Left cardiac atrium (tissue), 4 donors: ENCODE measurements around the gene UBC. TPM values are rescaled to one million over a fixed set of nuclear protein-coding genes. Genes with fewer than 3 reads are reported as not detected.
"Not testable (repeated sequence)": the region's sequence is repeated elsewhere in the genome, so short reads cannot be mapped to it uniquely, and the experiment has no call there.

Experiments used
- ATAC-seq, 2 donors: fragments of 200-7000 bp; cut with Tn5 transposase; one replicate each; pipeline ENCODE4 v1.9.1; 2020; ENCODE audit warnings: mild to moderate bottlenecking in 2 of 2, moderate library complexity in 2 of 2
- DNase-seq: peaks from one replicate; pipeline ENCODE4 v3.0.0-alpha.2; 2020
- intact Hi-C, 2 donors: fragments of 100-400 bp; cut with DNase I; formaldehyde crosslinking; loops; one replicate each; pipeline versions ENCODE4 v1.14.1 to v1.15.1; 2022 to 2023
- total RNA-seq, 2 donors: library from RNA; stranded (reverse); fragmentation: NEBNext Ultra II Directional; extraction: Animal tissue kit (Norgen Biotek cat#: 25700); gene quantifications; one replicate each; pipeline ENCODE4 v1.2.1, GENCODE V29; 2021
- donor health status: DM: no; HTN: yes; CAD: no.
- donor health status: DM: no; HTN: yes; CAD: no; lungs with severe emphysema.
- donor health status: DM: yes; HTN: yes; CAD: no.
- donor health status: Dilated cardiomyopathy.

The UBC gene
- total RNA-seq, 2 donors from 2014 or later: 977 to 1,049 TPM

DNA sequence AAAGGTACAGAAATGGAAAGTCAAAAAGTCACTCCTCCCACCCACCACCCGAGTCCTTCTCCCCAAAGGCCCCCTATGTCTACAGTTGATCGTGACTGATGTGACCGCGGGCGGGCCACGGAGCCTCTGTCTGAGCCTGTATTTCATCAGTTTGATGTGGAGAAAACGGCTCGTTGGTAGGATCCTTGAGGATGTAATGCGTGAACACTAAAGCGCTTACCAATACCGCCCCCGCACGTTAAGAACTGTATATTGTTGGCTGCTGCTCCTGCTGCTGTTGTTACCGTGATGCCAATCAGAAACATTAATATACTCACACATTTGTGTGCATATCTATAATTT, 24.6 kb upstream of the UBC start:
- intact Hi-C loops: loop anchor here in 1 of 2 donors (2.0 kb wide), 1 partner anchor 28 kb away; no protein-coding TSS in a partner anchor
- DNase-seq (peak; percentile 62), ATAC-seq (peak; percentile 35 to 41)

DNA sequence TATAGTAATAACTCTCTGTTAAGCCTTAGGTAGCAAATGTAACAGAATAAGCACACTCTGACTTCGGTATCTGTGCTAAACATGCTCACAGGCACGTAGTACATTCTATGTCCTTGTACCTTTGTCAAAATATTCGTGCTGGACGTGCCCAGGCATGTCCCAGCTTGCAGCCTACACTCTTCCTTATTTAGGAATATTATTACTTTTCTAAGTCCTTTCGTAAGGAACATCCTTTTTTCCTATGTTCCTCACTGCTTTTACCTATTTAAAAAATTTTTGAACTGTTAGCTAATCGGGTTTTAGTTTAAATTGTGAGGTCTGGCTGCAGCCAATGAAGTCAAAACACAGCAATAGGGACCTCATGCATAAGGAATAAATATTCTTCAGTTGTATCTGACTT, 24.1 kb upstream of the UBC start:
- intact Hi-C loops: loop anchor here in 1 of 2 donors (2.0 kb wide), 1 partner anchor 28 kb away; no protein-coding TSS in a partner anchor
- DNase-seq: no peak
- ATAC-seq: no peak

DNA sequence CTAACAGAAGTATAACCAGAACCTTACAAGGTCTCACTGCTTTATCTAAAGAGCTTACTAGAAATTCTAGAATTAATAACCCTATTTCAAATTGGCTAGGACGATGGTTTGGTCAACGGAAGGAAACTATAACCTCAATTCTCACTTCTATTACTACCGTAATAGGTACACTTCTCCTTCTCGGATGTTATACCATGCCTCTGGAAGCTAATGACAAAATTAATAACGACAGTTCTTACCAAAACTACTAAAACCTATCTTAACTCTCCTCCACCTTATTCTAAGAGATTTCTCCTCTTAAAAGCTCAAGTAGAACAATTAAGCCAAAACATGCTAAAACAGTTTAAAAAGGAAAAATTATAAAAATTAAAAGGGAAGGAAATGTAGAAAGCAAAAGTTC, 23.7 kb upstream of the UBC start:
- intact Hi-C loops: loop anchor here in 1 of 2 donors (2.0 kb wide), 1 partner anchor 27 kb away; no protein-coding TSS in a partner anchor
- DNase-seq: no peak
- no peak for ATAC-seq

DNA sequence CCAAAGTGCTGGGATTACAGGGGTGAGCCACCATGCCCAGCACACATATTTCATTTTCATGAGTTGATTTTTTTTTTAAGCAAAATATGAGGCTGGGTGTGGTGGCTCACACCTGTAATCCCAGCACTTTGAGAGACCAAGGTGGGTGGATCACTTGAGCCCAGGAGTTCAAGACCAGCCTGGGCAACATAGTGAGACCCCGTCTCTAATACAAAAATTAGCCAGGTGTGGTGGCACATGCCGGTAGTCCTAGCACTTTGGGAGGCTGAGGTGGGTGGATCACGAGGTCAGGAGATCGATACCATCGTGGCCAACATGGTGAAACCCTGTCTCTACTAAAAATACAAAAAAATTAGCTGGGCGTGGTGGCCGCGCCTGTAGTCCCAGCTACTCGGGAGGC, 17.1 kb upstream of the UBC start:
- DNase-seq, ATAC-seq, intact Hi-C loops: not testable (repeated sequence)

DNA sequence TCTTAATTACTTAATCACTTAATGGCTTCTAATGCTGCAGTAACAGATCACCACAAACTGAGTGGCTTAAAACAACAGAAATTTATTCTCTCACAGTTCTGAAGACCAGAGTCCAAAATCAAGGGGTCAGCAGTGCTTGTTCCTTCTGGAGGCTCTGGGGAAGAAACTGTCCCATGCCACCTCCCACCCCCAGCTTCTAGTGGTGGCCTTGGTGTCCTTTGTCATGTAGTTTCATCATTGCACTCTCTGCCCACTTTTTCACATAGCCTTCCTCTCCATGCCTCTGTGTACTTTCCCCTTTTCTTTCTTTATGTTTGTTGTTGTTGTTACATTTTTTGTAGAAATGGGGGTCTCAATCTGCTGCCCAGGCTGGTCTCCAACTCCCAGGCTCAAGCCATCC, 16.1 kb upstream of the UBC start:
- intact Hi-C loops: no loop called here
- ATAC-seq (no peak), DNase-seq (peak; percentile 1)

DNA sequence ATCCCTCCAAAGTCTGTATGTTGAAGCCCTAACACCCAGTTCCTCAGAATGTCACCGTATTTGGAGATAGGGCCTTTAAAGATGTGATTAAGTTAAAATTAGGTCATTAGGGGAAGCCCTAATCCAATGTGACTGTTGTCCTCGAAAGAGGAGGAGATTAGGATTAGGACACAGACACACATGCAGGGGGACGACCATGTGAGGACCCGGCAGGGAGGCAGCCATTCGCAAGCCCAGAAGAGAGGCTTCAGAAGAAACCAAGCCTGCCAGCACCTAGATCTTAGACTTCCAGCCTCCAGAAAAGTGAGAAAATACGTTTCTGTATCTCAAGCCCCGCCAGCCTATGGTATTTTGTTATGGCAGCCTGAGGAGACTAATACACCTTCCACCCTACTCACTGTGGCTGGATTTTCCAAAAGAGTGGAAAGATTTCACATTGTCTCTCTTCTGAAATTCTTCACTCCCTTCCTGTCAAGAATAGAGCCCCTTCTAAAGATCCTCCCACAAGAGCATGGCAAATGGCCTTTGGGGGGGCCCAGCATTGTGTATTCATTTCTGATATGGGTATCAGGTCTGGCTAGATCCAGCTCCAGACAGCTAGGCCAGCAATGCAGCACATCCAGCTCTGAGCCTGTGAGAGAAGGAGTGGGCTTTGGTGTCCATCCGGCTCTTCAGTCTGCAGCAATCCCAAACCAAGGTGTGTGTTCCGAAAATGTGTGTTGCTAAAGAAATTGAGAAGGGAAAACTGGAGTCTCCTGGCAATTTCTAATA, 15.4 kb upstream of the UBC start:
- ATAC-seq (no peak), DNase-seq (peak; percentile 10)
- intact Hi-C loops: no loop called here

DNA sequence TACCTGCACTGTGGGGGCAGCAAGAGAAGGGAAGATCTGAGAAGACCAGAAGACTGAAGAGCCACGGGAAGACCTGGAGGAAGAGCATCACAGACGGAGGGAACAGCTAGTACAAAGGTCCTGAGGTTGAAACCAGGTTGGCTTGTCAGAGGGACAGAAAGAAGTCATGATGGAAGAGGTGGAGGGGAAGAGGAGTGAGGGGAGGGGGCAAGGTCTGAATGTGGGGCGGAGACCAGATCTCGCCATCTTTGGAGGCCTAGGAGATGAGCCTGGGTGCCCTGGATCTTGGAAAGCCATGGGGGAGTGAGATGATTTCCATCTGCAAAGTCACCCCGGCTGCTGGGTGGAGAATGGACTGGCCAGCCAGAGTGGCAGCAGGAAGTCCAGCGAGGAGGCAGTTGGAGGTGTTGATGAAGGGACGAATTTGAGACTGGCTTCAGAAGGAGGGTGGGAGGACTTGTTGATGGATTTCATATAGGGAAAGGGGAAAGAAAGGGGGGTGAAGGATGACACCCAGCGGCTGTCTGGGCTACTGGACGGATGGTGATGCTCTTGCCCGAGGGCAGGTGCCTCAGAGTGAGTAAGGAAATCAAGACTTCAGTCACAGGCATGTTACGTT, 14.6 kb upstream of the UBC start:
- intact Hi-C loops: no loop called here
- ATAC-seq: no peak
- peak; percentile 13 for DNase-seq

DNA sequence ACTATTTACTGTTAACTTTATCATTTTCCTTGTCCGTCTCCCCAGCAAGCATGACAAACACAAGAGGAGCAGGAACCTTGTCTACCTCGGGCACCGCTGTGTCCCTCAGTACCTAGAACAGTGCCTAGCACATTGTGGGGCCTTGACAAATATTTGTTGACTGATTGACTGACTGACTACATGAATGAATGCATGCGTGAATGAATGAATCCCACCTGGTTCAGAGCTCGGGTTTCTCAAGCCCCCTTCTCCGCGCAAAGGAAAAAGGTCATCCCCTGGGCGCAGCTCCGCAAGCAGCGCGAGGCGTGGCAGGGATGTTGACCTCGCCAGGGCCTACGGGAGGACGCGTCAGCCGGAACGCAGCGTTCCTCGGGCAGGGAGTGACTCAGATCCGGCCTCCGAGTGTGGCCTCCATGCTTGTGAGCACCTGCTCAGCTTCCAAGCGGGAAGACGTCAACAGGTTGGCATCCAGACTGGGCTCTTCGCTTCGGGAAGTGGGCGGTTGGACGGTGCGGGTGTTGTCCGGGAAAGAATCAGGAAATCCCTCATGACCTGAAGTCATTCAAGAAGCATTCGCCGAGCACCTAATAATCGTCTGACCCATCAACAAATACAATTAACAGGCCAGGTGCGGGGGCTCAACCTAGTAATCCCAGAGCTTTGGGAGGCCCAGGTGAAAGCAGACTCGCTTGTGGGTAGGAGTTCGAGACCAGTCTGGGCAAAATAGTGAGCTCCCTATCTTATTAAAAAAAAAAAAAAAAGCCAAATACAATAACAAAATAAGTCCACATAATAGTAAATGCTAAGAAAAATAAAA, 13.9 kb upstream of the UBC start:
- DNase-seq (peak; percentile 87), ATAC-seq (peak; percentile 62 to 83)
- intact Hi-C loops: no loop called here

DNA sequence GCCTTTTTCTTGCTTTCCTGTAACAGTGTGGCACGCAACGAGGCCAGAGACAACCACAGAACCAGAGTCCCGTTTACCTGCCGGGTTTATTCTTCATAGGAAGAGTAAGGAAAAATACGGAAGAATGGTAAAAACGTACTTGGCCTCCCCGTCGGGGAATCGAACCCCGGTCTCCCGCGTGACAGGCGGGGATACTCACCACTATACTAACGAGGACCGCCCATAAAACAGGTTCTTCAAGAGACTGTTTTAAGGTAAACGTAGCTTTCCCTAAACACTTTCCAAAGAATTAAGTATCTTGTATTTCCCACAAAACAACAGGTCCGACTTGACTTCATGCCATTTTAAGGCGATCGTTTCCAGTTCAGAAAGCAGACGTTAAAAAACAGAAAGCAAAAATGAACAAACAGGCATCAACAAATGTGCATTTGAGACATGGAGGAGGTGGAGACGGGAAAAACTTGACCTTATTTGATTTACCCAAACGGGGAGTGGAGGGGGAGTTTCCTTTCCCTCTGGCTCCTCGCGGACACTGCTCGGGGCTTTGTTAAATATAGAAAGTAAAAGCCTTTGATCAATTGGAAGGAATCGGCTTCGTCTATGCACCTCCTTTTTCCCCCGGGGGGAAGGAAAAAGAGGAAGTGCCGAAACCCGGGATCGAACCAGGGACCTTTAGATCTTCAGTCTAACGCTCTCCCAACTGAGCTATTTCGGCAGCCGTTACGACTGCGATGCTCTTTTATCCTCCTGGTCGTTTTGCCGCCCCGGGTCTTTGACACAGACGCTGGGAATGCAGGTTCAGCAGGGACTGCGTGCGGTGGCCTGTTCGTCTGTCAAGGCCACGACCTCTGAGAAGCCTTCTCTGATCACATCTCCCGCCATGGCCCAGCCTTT, 13.0 kb upstream of the UBC start:
- intact Hi-C loops: no loop called here

DNA sequence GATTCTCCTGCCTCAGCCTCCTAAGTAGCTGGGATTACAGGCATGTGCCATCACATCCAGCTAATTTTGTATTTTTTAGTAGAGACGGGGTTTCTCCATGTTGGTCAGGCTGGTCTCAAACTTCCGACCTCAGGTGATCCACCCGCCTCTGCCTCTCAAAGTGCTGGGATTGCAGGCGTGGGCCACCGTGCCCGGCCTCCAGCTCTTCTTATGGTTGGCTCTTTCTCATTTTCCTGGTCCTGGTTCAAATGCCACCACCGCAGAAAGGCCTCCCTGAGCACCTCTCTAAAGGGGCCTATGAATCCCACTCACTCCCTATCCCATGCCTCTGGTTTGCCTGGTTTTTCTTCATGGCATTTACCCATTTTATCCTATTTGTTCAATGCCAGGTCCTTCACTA, 11.3 kb upstream of the UBC start:
- peak; percentile 2 for DNase-seq
- ATAC-seq, intact Hi-C loops: not testable (repeated sequence)

More for the DNA sequence above, 13.0 kb upstream of the UBC start:
- ATAC-seq (peak; percentile 91 to 95), DNase-seq (peak; percentile 84)

DNA sequence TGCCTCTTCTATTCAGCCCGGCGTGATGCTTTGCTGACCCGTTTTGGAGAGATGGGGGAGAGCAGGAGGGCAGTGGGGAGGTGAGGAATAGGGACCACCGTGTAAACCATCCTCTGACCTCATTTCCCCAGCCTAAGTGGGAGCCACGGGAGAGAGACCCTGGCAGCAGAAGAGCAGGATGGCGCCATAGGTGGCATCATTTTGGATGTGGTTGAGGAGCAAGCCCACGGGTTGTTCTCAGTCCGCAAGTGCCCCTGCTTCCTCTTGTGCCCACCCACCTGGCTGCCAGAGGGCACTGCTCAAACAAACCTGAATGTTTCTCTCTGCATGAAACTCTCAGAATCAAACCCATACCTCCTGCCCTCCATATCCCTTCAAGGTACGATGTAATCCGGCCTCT, 10.7 kb upstream of the UBC start:
- intact Hi-C loops: no loop called here
- ATAC-seq (no peak), DNase-seq (no peak)

DNA sequence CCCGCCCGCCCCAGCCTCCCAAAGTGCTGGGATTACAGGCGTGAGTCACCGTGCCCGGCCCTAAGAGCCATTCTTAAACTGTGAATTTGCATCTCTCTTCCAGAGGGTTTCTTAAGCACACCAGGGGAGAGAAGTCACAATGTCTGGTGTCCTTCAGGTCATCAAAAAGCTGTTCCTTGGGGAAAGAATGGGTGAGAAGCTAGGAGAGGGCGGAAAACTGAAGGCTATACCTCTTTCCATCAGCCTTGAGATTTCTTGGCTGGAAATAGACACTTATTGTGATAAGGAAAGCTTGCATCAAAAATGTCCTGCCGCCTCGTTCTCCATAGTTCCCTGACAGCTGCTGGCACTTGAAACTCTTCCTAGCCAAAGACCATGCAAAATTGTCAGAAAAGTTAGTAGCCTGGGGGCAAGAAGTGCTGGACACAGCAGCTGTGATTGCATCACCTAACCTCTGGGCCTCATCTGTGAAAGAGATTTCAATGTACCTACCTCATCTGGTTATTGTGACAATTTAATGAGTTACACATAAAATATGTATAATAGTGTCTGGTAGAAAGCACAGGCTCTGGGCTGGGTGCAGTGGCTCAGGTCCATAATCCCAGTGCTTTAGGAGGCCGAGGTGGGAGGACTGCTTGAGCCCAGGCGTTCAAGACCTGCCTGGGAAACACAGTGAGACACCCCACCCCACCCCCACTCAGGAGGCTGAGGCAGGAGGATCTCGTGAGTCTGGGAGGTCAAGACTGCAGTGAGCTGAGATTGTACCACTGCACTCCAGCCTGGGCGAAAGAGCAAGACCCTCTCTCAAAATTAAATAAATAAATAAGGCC, 9.7 kb upstream of the UBC start:
- ATAC-seq (no peak), DNase-seq (no peak)
- intact Hi-C loops: no loop called here

DNA sequence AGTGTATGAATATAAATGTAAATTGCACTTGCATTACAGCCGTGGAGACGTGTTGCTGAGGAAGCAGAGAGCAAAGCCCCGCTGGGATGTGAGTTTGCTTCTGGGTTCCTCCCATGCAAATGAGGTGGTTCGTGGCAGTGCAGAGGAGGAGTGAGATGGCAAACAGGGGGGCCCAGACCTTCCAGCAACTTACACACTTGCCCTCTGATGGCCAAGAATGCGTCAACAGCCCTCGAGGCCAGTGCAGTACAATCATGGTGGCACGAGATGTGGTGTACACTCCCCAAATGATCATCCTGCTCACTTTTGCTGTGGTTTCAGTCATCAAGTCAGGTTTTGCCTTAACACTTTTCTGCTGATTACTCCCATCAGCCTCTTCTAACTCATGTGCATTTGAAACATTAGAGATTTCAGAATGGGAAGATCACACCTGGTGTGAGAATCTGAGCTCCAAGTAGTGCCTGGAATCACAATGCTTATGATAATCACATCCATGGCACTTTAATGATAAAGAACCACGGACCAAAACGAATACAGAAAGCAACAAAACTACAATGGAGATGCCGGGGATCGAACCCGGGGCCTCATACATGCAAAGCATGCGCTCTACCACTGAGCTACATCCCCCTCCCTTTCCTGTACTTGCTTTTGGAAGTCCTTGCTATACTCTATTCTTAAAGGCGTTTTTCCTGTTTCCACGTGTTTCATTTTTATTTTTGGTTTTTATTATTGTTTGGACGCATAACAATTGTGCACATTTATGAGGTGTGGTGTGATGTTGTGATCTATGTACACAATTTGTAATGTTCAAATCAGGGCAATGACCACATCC, 7.0 kb upstream of the UBC start:
- ATAC-seq: peak in 1 of 2 donors; percentile 23
- intact Hi-C loops: no loop called here

DNA sequence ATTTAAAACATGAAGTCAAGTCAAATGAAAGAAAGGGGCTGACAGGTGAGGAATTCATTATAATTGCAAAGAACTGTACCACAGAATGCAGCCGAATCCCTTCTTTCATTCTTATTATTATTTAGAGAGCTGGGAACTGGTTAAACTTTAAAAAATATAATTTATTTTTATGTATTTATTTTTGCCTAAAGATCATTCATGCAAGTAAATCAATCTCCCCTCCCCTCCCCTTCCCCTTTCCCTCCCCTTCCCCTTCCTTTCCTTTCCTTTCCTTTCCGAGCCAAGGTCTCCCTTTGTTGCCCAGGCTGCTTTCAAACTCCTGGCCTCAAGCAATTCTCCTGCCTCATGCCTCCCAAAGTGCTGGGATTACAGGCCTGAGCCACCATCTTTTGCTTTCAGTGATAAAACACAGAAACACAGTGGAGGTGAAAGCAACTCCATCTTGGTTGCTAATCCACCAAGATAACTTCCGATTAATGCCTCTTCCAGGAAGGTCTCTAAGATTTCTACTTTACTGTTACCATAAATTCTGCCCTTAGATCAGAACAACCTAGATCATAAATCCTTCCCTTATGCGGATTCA, 6.0 kb upstream of the UBC start:
- intact Hi-C loops: no loop called here
- ATAC-seq (no peak), DNase-seq (no peak)

More for the DNA sequence above, 7.0 kb upstream of the UBC start:
- peak; percentile 50 for DNase-seq

DNA sequence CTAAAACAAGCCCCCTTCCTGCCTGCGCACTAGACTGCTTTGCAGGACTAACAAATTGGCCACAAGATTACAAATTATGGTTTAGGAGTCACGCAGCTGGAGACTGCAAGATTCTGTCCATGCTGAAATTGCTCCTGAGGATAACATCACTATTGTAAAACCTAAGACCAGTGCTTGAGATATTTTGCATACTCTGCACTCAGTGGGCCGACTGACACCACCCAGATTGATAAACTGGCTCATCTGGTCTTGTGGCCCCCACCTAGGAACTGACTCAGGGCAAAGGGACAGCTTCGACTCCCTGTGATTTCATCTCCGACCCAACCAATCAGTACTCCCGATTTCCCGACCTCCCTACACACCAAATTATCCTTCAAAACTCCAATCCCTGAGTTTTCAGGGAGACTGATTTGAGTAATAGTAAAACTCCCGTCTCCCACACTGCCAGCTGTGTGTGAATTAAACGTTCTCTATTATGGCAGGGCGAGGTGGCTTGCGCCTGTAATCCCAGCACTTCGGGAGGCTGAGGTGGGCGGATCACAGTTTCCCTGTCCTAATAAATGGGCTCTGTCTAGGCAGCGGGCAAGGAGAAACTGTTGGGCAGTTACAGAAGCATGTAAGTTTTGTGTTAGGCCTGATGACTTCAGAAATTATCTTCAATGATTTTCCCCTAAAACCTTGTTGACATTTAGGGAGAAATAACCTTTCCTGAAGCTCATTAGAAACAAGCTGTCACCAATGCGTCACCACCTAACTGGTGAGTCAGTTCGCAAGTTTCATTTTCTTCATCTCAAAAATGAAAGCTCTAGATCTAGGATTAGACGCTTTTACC, 5.3 kb upstream of the UBC start:
- peak; percentile 15 for DNase-seq
- ATAC-seq: no peak
- intact Hi-C loops: no loop called here

DNA sequence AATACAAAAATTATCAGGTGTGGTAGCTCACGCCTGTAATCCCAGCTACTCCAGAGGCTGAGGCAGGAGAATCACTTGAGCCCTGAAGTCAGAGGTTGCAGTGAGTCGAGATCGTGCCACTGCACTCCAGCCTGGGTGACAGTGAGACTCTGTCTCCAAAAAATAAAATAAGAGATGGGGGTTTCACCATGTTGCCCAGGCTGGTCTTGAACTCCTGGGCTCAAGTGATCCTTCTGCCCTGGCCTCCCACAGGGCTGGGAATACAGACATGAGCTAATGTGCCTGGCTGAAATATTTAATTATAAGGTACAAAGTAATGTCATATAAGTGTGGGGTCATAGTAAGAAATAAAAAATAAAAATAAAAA, 4.2 kb upstream of the UBC start:
- intact Hi-C loops, ATAC-seq, DNase-seq: not testable (repeated sequence)
